H9 (cell line): Measurements from ENCODE around the gene TFG. TPM values are rescaled to one million over a fixed set of nuclear protein-coding genes. Genes with fewer than 3 reads are reported as not detected.

Experiments
- DNase-seq: peaks from one replicate; pipeline ENCODE4 v3.0.0-alpha.2; 2017
- H2AFZ ChIP-seq: one replicate; pipeline ENCODE4 v1.6.1; 2013; ENCODE audit warnings: mild to moderate bottlenecking, low read length, control low read depth, moderate library complexity
- H2AK5ac ChIP-seq: 2 replicates; pipeline ENCODE4 v1.6.1; 2013; ENCODE audit warnings: low read length, control low read depth, mixed read lengths; ENCODE audit not compliant: insufficient read length
- H2BK120ac ChIP-seq: one replicate; pipeline ENCODE4 v1.6.1; 2013; ENCODE audit warnings: low read depth, mild to moderate bottlenecking, low read length, control low read depth, inconsistent platforms; ENCODE audit not compliant: poor library complexity, severe bottlenecking
- H2BK12ac ChIP-seq: 2 replicates; pipeline ENCODE4 v1.6.1; 2013; ENCODE audit warnings: low read length, control low read depth, mixed read lengths, low read depth; ENCODE audit not compliant: insufficient read length
- H2BK15ac ChIP-seq: 2 replicates; pipeline ENCODE4 v1.6.1; 2013; ENCODE audit warnings: low read depth, low read length, control low read depth
- H2BK20ac ChIP-seq: one replicate; pipeline ENCODE4 v1.6.1; 2013; ENCODE audit warnings: low read depth, mild to moderate bottlenecking, low read length, control low read depth, inconsistent platforms; ENCODE audit not compliant: poor library complexity, severe bottlenecking
- H2BK5ac ChIP-seq: 2 replicates; pipeline ENCODE4 v1.6.1; 2013; ENCODE audit warnings: low read length, control low read depth, mixed read lengths; ENCODE audit not compliant: insufficient read length
- H3K14ac ChIP-seq: 2 replicates; pipeline ENCODE4 v1.6.1; 2013; ENCODE audit warnings: low read length, control low read depth; ENCODE audit not compliant: insufficient read depth
- H3K18ac ChIP-seq: 2 replicates; pipeline ENCODE4 v1.6.1; 2013; ENCODE audit warnings: low read depth, mild to moderate bottlenecking, mixed read lengths, low read length, control low read depth; ENCODE audit not compliant: insufficient read length
- H3K23ac ChIP-seq: 2 replicates; pipeline ENCODE4 v1.6.1; 2013; ENCODE audit warnings: low read length, control low read depth, mixed read lengths, low read depth; ENCODE audit not compliant: insufficient read length
- H3K23me2 ChIP-seq: 2 replicates; pipeline ENCODE4 v1.6.1; 2013; ENCODE audit warnings: low read depth, mild to moderate bottlenecking, mixed read lengths, low read length, control low read depth; ENCODE audit not compliant: insufficient read length, poor library complexity, severe bottlenecking
- H3K27ac ChIP-seq: 2 replicates; pipeline ENCODE4 v1.5.1; 2013; ENCODE audit warnings: low read length, control low read depth, mixed read lengths, low read depth; ENCODE audit not compliant: insufficient read length
- H3K27me3 ChIP-seq: 2 replicates; pipeline ENCODE4 v1.6.1; 2013; ENCODE audit warnings: low read length, control low read depth, inconsistent platforms; ENCODE audit not compliant: insufficient read depth
- H3K4ac ChIP-seq: 2 replicates; pipeline ENCODE4 v1.6.1; 2013; ENCODE audit warnings: low read depth, mild to moderate bottlenecking, control low read depth, inconsistent platforms, low read length, moderate library complexity
- H3K4me1 ChIP-seq: 2 replicates; pipeline ENCODE4 v1.6.1; 2013; ENCODE audit warnings: low read length, control low read depth, inconsistent platforms; ENCODE audit not compliant: insufficient read depth
- H3K4me2 ChIP-seq: 2 replicates; pipeline ENCODE4 v1.6.1; 2013; ENCODE audit warnings: low read length, control low read depth, mixed read lengths; ENCODE audit not compliant: insufficient read length, insufficient read depth
- H3K56ac ChIP-seq: 2 replicates; pipeline ENCODE4 v1.6.1; 2013; ENCODE audit warnings: low read depth, mild to moderate bottlenecking, mixed read lengths, low read length, control low read depth; ENCODE audit not compliant: insufficient read length
- H3K79me1 ChIP-seq: 2 replicates; pipeline ENCODE4 v1.6.1; 2013; ENCODE audit warnings: low read depth, mild to moderate bottlenecking, moderate library complexity, low read length, control low read depth, inconsistent platforms; ENCODE audit not compliant: insufficient read depth, poor library complexity, severe bottlenecking
- H3K79me2 ChIP-seq: 2 replicates; pipeline ENCODE4 v1.6.1; 2013; ENCODE audit warnings: low read length, control low read depth, inconsistent platforms; ENCODE audit not compliant: insufficient read depth
- H3K9ac ChIP-seq: 2 replicates; pipeline ENCODE4 v1.6.1; 2013; ENCODE audit warnings: low read length, control low read depth, mixed read lengths; ENCODE audit not compliant: insufficient read length; ENCODE audit errors: extremely low read depth
- H3K9me3 ChIP-seq: one replicate; pipeline ENCODE4 v1.6.1; 2013; ENCODE audit warnings: low read depth, low read length, inconsistent platforms; ENCODE audit not compliant: control insufficient read depth
- H3T11ph ChIP-seq: one replicate; pipeline ENCODE4 v1.6.1; 2013; ENCODE audit warnings: mild to moderate bottlenecking, low read length, control low read depth, inconsistent platforms
- H4K20me1 ChIP-seq: one replicate; pipeline ENCODE4 v1.6.1; 2013; ENCODE audit not compliant: control insufficient read depth, insufficient read length, insufficient read depth
- H4K5ac ChIP-seq: 2 replicates; pipeline ENCODE4 v1.6.1; 2013; ENCODE audit warnings: low read depth, mild to moderate bottlenecking, mixed read lengths, low read length, control low read depth; ENCODE audit not compliant: insufficient read length
- H4K8ac ChIP-seq: replicated peaks from 2 replicates; pipeline ENCODE4 v1.6.1; 2013; ENCODE audit warnings: low read length, control low read depth, mixed read lengths, low read depth; ENCODE audit not compliant: insufficient read length
- H4K91ac ChIP-seq: 2 replicates; pipeline ENCODE4 v1.6.1; 2013; ENCODE audit warnings: low read depth, mild to moderate bottlenecking, moderate library complexity, mixed read lengths, low read length, control low read depth; ENCODE audit not compliant: insufficient read length
- H3K27ac Mint-ChIP-seq, 3 experiments: 2 replicates in 2 of 3; 3 replicates in 1 of 3; pipeline ENCODE4 v1.8.0; 2020 to 2021; ENCODE audit warnings: mixed read lengths in 3 of 3, mild to moderate bottlenecking in 1 of 3, moderate library complexity in 1 of 3
- H3K27me3 Mint-ChIP-seq: 2 replicates; pipeline ENCODE4 v1.8.0; 2021; ENCODE audit warnings: low read depth, mild to moderate bottlenecking, moderate library complexity, mixed read lengths
- H3K36me3 Mint-ChIP-seq, 3 experiments: 2 replicates in 2 of 3; 3 replicates in 1 of 3; pipeline ENCODE4 v1.8.0; 2020 to 2021; ENCODE audit warnings: low read depth in 3 of 3, mixed read lengths in 3 of 3; ENCODE audit not compliant: insufficient read depth in 1 of 3
- H3K4me1 Mint-ChIP-seq, 2 experiments: 2 replicates each; pipeline ENCODE4 v1.8.0; 2020; ENCODE audit warnings: mixed read lengths in 2 of 2
- H3K4me3 Mint-ChIP-seq, 2 experiments: 2 replicates in 1 of 2; 3 replicates in 1 of 2; pipeline ENCODE4 v1.8.0; 2020 to 2021; ENCODE audit warnings: mild to moderate bottlenecking in 2 of 2, mixed read lengths in 2 of 2, moderate library complexity in 1 of 2
- H3K9me3 Mint-ChIP-seq, 2 experiments: 2 replicates in 1 of 2; 3 replicates in 1 of 2; pipeline ENCODE4 v1.8.0; 2020; ENCODE audit warnings: mild to moderate bottlenecking in 2 of 2, mixed read lengths in 2 of 2, moderate library complexity in 1 of 2
- WGBS: extraction: QIAGEN DNeasy Blood & Tissue Kit; methylation state at CpG from one replicate; pipeline ENCODE4 v1.1.7; 2013; ENCODE audit warnings: missing lambda C conversion rate, low lambda C conversion rate, mixed read lengths; ENCODE audit not compliant: insufficient read length; ENCODE audit errors: extremely low coverage; 5-methylcytosine and 5-hydroxymethylcytosine counted together
- total RNA-seq: library from RNA; stranded (reverse); gene quantifications from 2 replicates; pipeline ENCODE4 v1.2.1, GENCODE V29; 2021
- TF ChIP-seq, protein P1 (sequence below): fragments of 200-600 bp; sonication (generic); conservative IDR thresholded peaks from 3 replicates; pipeline ENCODE4 v1.8.0; 2021; ENCODE audit warnings: antibody characterized with exemption, mild to moderate bottlenecking

Gene TFG
- total RNA-seq, 1 experiment from 2014 or later, result 80.7 TPM

DNA sequence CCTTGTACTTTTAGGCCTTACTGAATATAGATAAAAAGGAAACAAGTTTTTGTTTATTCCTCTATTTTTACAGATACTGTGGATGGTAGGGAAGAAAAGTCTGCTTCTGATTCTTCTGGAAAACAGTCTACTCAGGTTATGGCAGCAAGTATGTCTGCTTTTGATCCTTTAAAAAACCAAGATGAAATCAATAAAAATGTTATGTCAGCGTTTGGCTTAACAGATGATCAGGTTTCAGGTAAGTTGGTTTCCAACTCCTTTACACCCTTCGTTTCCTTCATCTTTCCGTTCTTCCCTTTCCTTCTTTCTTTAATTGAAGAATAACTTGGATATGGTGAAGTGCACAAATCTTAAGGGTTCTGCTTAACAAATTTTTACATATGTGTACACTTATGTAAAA, 23.1 kb downstream of the TFG start:
- no peak overlapping the region for H3K9ac ChIP-seq
- no peak overlapping the region for H3K27ac ChIP-seq
- H3K79me1 ChIP-seq, result no peaks in the 10 kb centered on the region
- WGBS, result no CpG with 5 or more reads among the region's 3 CpGs
- no peak overlapping the region for H2BK120ac ChIP-seq
- no peaks in the 10 kb centered on the region for H4K20me1 ChIP-seq
- H2BK5ac ChIP-seq, result no peak overlapping the region
- no peak overlapping the region for H3K56ac ChIP-seq
- Mint-ChIP-seq H3K4me1 (peaks cover 46 to 56% of the 10 kb centered on the region in 2 experiments), H3K4me3 (no peak overlapping the region), H3K27me3 (no peaks in the 10 kb centered on the region), H3K36me3 (peaks cover 10 to 55% (median 39%) of the 10 kb centered on the region in 3 experiments; a peak in 6 of 7 replicates), H3K27ac (no peak overlapping the region; a peak in 2 of 7 replicates), H3K9me3 (no peaks in the 10 kb centered on the region)
- H2BK20ac ChIP-seq, result no peak overlapping the region
- H3K18ac ChIP-seq, result no peak overlapping the region
- TF ChIP-seq, protein P1, sequence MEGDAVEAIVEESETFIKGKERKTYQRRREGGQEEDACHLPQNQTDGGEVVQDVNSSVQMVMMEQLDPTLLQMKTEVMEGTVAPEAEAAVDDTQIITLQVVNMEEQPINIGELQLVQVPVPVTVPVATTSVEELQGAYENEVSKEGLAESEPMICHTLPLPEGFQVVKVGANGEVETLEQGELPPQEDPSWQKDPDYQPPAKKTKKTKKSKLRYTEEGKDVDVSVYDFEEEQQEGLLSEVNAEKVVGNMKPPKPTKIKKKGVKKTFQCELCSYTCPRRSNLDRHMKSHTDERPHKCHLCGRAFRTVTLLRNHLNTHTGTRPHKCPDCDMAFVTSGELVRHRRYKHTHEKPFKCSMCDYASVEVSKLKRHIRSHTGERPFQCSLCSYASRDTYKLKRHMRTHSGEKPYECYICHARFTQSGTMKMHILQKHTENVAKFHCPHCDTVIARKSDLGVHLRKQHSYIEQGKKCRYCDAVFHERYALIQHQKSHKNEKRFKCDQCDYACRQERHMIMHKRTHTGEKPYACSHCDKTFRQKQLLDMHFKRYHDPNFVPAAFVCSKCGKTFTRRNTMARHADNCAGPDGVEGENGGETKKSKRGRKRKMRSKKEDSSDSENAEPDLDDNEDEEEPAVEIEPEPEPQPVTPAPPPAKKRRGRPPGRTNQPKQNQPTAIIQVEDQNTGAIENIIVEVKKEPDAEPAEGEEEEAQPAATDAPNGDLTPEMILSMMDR, result no peak
- H3K14ac ChIP-seq, result no peak overlapping the region
- no peak overlapping the region for H2AK5ac ChIP-seq
- no peak overlapping the region for H2AFZ ChIP-seq
- DNase-seq, result no peak
- no peak overlapping the region for H2BK12ac ChIP-seq
- H4K91ac ChIP-seq, result no peak overlapping the region
- no peaks in the 10 kb centered on the region for H3K27me3 ChIP-seq
- H4K8ac ChIP-seq, result no peak overlapping the region
- H3K79me2 ChIP-seq, result no peaks in the 10 kb centered on the region
- H4K5ac ChIP-seq, result no peak overlapping the region
- no peak overlapping the region for H3K4me2 ChIP-seq
- H3K4ac ChIP-seq, result no peak overlapping the region
- H3K23me2 ChIP-seq, result no peaks in the 10 kb centered on the region
- no peak overlapping the region for H2BK15ac ChIP-seq
- no peak overlapping the region for H3T11ph ChIP-seq
- no peaks in the 10 kb centered on the region for H3K4me1 ChIP-seq
- H3K9me3 ChIP-seq, result no peaks in the 10 kb centered on the region
- H3K23ac ChIP-seq, result no peak overlapping the region
